Lung (tissue), 12 donors: ENCODE measurements around the gene NPB. TPM values are rescaled to one million over a fixed set of nuclear protein-coding genes. Genes with fewer than 3 reads are reported as not detected.

Experiments
- ATAC-seq: fragments of 200-7000 bp; cut with Tn5 transposase; one replicate; pipeline ENCODE4 v1.9.1; 2020; ENCODE audit warnings: moderate number of reproducible peaks; ENCODE audit not compliant: insufficient read depth, low FRiP score
- DNase-seq, 3 donors: peaks; one replicate each; pipeline ENCODE4 v3.0.0-alpha.2; 2013 to 2017
- H3K27ac ChIP-seq, 2 donors: one replicate each; pipeline ENCODE4 v1.5.1; 2013; ENCODE audit warnings: mild to moderate bottlenecking in 2 of 2, moderate library complexity in 2 of 2, control low read depth in 1 of 2, inconsistent platforms in 1 of 2, low read depth in 1 of 2, low read length in 1 of 2
- H3K27me3 ChIP-seq, 3 donors: one replicate each; pipeline ENCODE4 v1.5.1; 2013; ENCODE audit warnings: low read length in 2 of 3; ENCODE audit not compliant: control insufficient read depth in 3 of 3, insufficient read depth in 3 of 3
- H3K36me3 ChIP-seq, 4 donors: one replicate each; pipeline ENCODE4 v1.5.1; 2013; ENCODE audit warnings: low read length in 4 of 4, mild to moderate bottlenecking in 1 of 4, moderate library complexity in 1 of 4; ENCODE audit not compliant: control insufficient read depth in 4 of 4, insufficient read depth in 4 of 4
- H3K4me1 ChIP-seq, 5 donors: one replicate each; pipeline ENCODE4 v1.5.1; 2013; ENCODE audit warnings: low read length in 5 of 5, mild to moderate bottlenecking in 2 of 5, moderate library complexity in 1 of 5; ENCODE audit not compliant: control insufficient read depth in 5 of 5, insufficient read depth in 5 of 5
- H3K4me3 ChIP-seq: one replicate; pipeline ENCODE4 v1.5.1; 2013; ENCODE audit warnings: mild to moderate bottlenecking, control low read depth, moderate library complexity
- H3K9ac ChIP-seq, 2 donors: one replicate each; pipeline ENCODE4 v1.5.1; 2013; ENCODE audit warnings: low read length in 2 of 2, control low read depth in 1 of 2; ENCODE audit not compliant: insufficient read depth in 1 of 2
- H3K9me3 ChIP-seq, 4 donors: one replicate each; pipeline ENCODE4 v1.5.1; 2013; ENCODE audit warnings: low read length in 3 of 4, mild to moderate bottlenecking in 1 of 4, moderate library complexity in 1 of 4; ENCODE audit not compliant: control insufficient read depth in 4 of 4, insufficient read depth in 3 of 4
- CTCF ChIP-seq: IDR thresholded peaks from 2 replicates; pipeline ENCODE4 v1.5.1; 2012; ENCODE audit warnings: mild to moderate bottlenecking; ENCODE audit errors: control extremely low read depth, extremely low read depth
- WGBS, 2 donors: extraction: QIAGEN DNeasy Blood & Tissue Kit; methylation state at CpG; one replicate each; pipeline ENCODE4 v1.1.7; 2013; 5-methylcytosine and 5-hydroxymethylcytosine counted together
- polyA plus RNA-seq, 2 donors: library from polyadenylated mRNA; stranded (reverse); fragments of 200-250 nt; gene quantifications; one replicate each; pipeline ENCODE4 v1.2.1, GENCODE V29; 2013
- total RNA-seq, 2 donors: library from RNA; depleted of rRNA in 1 of 2; stranded (reverse); fragments of >200 nt in 1 of 2; gene quantifications; one replicate each; pipeline ENCODE4 v1.2.1, GENCODE V29; 2014 to 2021
- donor health status: control.
- donor health status: control.
- donor health status: Bipolar disorder and iron deficiency.
- donor health status: healthy.
- donor health status: DM: yes; HTN: yes; CAD: no.

NPB gene
- total and polyA plus RNA-seq, 4 donors, result 0.41 to 0.55 (median 0.46) TPM

DNA sequence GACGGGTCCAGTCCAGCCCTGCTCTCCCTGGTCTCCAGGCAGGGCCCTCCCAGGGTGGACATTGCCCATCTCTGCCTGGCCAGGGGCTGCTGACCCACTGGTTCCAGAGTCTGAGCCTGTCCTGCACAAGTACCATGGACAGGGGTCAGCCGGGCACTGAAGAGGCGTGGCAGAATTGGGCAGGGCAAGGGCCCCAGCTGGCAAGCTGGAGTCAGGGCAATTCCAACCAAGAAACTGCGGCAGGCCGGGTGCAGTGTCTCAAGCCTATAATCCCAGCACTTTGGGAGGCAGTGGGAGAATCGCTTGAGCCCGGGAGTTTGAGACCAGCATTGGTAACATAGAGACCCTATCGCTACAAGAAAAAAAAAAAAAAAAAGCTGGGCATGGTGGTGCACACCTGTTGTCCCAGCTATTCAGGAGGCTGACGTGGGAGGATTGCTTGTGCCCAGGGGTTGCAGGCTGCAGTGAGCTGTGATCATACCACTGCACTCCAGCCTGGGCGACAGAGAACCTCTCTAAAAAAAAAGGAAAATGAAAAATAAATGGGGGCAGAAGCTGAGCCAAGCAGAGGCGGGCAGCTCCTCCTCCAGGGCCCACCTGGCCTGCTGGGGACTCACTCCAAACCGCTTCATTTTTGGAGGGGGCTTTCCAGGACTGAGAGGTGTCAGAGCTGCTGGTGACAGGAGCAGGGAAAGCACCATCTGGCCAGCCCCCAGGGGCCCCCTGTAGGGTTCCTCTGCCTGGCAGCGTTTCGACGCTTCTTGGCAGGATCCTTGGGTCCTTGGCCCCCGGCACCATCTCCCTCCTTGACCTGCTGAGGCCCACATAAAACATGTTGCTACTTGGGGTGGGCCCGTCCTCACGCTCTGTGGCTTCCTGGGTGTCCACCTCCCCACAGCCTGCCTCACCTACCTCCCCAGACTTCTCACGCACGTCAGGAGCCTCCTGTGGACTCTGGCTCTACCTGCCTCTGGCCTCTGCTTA is 28.4 kb downstream of the NPB start:
- no peaks in the 10 kb centered on the region for H3K27me3 ChIP-seq
- H3K36me3 ChIP-seq, result no peaks in the 10 kb centered on the region
- ATAC-seq, result no peak
- no peak for DNase-seq
- H3K4me3 ChIP-seq, result no peak overlapping the region
- no peaks in the 10 kb centered on the region for H3K9me3 ChIP-seq
- no peak for TF ChIP-seq CTCF
- 67 to 69% methylated on average over 20 of the region's 20 CpGs for WGBS, 2 donors
- H3K27ac ChIP-seq, result no peak overlapping the region
- H3K4me1 ChIP-seq, result peaks cover 0 to 34% (median 8%) of the 10 kb centered on the region in 5 donors
- H3K9ac ChIP-seq, result no peak overlapping the region

DNA sequence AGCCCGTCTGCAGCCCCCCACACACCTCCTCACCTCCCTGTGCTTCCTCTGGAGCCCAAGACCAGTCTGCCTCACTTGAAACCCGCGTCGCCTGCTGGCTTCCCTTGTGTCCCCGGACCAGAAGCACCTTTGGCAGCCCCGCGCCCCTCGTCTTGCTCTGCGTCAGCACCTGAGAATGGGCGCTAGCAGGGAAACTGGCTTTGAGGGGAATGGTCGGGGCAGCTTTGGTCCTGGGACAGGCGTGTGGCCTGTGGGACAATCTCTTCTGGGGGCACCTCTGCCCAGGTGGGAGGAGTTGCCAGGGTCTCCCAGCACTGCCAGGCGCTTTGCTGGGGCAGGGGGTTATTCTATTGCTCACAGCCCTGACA is 29.1 kb downstream of the NPB start:
- 70 to 79% methylated on average over 13 of the region's 13 CpGs for WGBS, 2 donors
- Histone ChIP-seq H3K9me3 (no peaks in the 10 kb centered on the region), H3K4me3 (no peak overlapping the region), H3K27me3 (no peaks in the 10 kb centered on the region), H3K27ac (no peak overlapping the region), H3K9ac (no peak overlapping the region), H3K4me1 (peaks cover 0 to 36% (median 3%) of the 10 kb centered on the region in 5 donors), H3K36me3 (no peaks in the 10 kb centered on the region)
- ATAC-seq (no peak), DNase-seq (no peak)
- TF ChIP-seq CTCF, result no peak

DNA sequence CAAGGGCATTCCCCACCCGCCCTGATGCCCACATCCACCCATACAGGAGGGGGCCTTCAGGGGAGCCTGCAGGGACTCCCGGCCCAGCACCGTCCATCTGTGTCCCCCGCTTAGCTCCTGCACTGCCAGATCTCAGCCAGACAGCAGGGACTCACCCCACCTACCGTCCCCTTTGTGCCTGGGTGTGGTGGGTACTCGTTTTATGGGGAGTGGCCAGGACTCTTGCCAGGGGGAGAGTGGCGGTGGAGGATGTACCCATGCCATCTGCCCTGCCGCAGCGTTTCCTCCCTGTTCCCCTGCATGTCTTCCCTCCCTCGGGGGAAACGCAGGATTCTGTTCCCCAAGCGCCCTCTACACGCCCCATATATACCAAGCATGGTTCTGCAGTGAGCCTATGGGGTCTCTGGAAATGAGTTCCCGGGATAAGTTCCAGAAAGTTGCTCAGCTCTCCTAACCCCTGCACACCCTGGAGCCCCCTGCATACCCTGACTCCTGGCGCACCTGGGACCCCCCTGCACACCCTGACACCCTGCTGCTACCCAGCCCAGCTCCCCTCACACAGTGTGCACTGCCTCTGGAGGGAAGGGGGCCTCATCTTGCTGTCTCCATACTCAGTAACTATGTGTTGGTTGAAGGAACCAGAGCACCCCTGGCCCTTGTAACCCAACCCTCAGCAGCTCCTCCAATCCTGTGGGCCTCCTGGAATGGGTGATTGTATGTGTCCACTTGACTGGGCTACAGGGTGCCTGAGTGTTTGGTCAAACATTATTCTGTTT is 29.7 kb downstream of the NPB start:
- no peak for ATAC-seq
- no peak for DNase-seq
- Histone ChIP-seq H3K36me3 (no peaks in the 10 kb centered on the region), H3K27ac (no peak overlapping the region), H3K27me3 (no peaks in the 10 kb centered on the region), H3K4me3 (no peak overlapping the region), H3K9me3 (no peaks in the 10 kb centered on the region), H3K4me1 (peaks cover 0 to 35% (median 5%) of the 10 kb centered on the region in 5 donors), H3K9ac (no peak overlapping the region)
- no peak for TF ChIP-seq CTCF
- WGBS, 2 donors, result 41 to 42% methylated on average over 15 of the region's 15 CpGs
